Neutrophil (primary cell): Measurements from ENCODE around the gene MGST1.

Source experiments
- H3K27ac ChIP-seq: fragments of 200-600 bp; sonication (generic); 2 replicates; pipeline ENCODE4 v1.5.1; 2016; ENCODE audit warnings: mild to moderate bottlenecking, moderate library complexity
- H3K27me3 ChIP-seq: fragments of 200-600 bp; sonication (generic); 2 replicates; pipeline ENCODE4 v1.6.0; 2016; ENCODE audit warnings: mild to moderate bottlenecking
- H3K36me3 ChIP-seq: fragments of 200-600 bp; sonication (generic); 2 replicates; pipeline ENCODE4 v1.5.1; 2017
- H3K4me1 ChIP-seq, 2 experiments: fragments of 200-600 bp in 1 of 2; sonication (generic) in 1 of 2; 1 replicate in 1 of 2; 2 replicates in 1 of 2; pipeline versions ENCODE4 v1.5.1 to v1.6.1; 2013 to 2016; ENCODE audit warnings: low read depth in 1 of 2, low read length in 1 of 2, mild to moderate bottlenecking in 1 of 2, moderate library complexity in 1 of 2; ENCODE audit not compliant: control insufficient read depth in 1 of 2, insufficient read depth in 1 of 2
- H3K4me3 ChIP-seq, 2 experiments: fragments of 200-600 bp in 1 of 2; sonication (generic) in 1 of 2; 1 replicate in 1 of 2; 2 replicates in 1 of 2; pipeline ENCODE4 v1.5.1; 2013 to 2016; ENCODE audit warnings: low read depth in 1 of 2, low read length in 1 of 2, mild to moderate bottlenecking in 1 of 2, moderate library complexity in 1 of 2
- H3K9me3 ChIP-seq: fragments of 200-600 bp; sonication (generic); 2 replicates; pipeline ENCODE4 v1.5.1; 2016
- TF ChIP-seq, protein P1 (sequence below): fragments of 200-600 bp; sonication (generic); IDR thresholded peaks from 2 replicates; pipeline ENCODE4 v1.5.1; 2016; ENCODE audit warnings: antibody characterized with exemption

MGST1 gene

DNA sequence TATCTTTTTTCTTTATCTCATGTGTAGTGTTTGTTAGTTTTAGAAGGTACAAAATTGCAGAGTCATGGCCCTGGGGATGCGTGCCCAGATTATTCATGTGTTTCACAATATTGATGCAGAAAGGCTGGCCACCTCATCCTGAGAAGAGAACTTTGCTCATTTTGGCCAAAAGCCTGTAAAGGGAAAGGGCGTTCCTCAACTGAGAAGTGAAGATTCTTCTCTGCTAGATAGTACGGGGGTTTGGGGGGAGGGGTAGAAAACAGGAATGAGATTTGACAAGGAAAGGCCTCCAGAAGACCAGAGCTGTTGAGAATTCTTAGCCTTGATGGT is 1.7 kb downstream of the MGST1 start:
- Histone ChIP-seq H3K9me3 (no peaks in the 10 kb centered on the region), H3K4me3 (no peak overlapping the region), H3K4me1 (peaks cover 51 to 65% of the 10 kb centered on the region in 2 experiments), H3K36me3 (no peaks in the 10 kb centered on the region), H3K27ac (peak overlapping the region; percentile 43), H3K27me3 (no peaks in the 10 kb centered on the region)
- TF ChIP-seq, protein P1, sequence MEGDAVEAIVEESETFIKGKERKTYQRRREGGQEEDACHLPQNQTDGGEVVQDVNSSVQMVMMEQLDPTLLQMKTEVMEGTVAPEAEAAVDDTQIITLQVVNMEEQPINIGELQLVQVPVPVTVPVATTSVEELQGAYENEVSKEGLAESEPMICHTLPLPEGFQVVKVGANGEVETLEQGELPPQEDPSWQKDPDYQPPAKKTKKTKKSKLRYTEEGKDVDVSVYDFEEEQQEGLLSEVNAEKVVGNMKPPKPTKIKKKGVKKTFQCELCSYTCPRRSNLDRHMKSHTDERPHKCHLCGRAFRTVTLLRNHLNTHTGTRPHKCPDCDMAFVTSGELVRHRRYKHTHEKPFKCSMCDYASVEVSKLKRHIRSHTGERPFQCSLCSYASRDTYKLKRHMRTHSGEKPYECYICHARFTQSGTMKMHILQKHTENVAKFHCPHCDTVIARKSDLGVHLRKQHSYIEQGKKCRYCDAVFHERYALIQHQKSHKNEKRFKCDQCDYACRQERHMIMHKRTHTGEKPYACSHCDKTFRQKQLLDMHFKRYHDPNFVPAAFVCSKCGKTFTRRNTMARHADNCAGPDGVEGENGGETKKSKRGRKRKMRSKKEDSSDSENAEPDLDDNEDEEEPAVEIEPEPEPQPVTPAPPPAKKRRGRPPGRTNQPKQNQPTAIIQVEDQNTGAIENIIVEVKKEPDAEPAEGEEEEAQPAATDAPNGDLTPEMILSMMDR = no peak

DNA sequence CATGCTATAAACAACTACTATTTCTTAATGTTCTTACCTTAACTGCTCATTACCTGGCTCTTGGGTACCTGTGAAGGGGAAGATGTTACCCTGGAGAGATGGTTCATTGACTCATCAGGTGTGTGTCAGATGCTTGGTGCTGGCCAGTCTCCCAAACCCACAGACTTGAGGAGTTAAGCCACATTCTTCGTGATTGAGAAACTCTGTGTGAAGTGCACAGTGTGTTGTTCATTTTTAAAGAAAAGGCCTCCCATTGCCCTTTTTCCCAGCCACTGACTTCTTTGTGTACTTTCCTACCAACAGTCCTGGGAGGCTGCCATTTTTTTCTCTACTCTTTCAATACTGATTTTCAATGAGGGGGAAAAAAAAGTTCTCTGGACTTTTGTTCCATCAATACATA is 3.2 kb downstream of the MGST1 start:
- H3K36me3 ChIP-seq = no peaks in the 10 kb centered on the region
- H3K4me3 ChIP-seq = no peak overlapping the region
- H3K27me3 ChIP-seq = no peaks in the 10 kb centered on the region
- TF ChIP-seq, protein P1 = no peak
- peaks cover 51 to 66% of the 10 kb centered on the region in 2 experiments for H3K4me1 ChIP-seq
- no peaks in the 10 kb centered on the region for H3K9me3 ChIP-seq
- H3K27ac ChIP-seq = peak overlapping the region; percentile 42

DNA sequence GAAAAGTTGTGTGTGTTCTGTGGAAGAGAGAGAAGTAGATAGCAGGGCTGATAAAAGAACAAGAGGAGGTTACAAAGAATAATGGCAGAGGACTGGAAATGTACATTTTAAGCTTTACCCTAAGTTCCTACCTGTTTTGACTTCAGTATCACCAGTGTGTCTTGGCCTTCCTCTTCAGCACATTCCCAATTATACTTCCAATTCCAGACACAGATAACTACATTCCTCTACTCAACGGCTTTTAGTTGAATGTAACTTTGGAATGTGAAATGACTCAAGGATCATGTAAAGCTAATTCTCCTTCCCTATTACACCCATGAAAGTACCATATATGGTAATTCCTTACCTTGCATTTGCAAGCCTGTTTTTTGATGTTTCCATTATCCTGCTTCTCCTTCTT is 5.0 kb downstream of the MGST1 start:
- Histone ChIP-seq H3K36me3 (no peaks in the 10 kb centered on the region), H3K4me3 (no peak overlapping the region), H3K9me3 (no peaks in the 10 kb centered on the region), H3K4me1 (peaks cover 42 to 58% of the 10 kb centered on the region in 2 experiments), H3K27ac (no peak overlapping the region), H3K27me3 (no peaks in the 10 kb centered on the region)
- TF ChIP-seq, protein P1 = no peak

DNA sequence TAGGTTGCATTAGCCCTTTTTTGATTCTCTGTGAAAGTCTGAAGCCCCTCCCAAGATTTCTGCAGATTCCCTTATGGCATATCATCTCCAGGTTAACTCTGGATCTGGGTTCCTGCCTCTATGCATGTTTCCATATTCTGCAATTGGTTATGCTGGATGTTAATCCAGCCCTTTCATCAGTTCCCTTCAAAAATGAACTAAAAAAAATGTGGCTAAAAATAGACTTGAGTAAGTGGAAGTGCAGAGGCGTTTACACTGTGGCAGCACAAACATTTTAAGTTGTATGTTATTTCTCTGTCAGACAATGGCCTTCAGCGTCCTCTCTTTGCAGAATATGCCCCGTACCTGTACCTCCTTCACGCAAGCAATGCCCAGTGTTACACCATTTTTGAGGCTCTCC is 11.4 kb downstream of the MGST1 start:
- Histone ChIP-seq H3K9me3 (no peaks in the 10 kb centered on the region), H3K27me3 (no peaks in the 10 kb centered on the region), H3K4me3 (no peak overlapping the region), H3K4me1 (peaks cover 1 to 4% of the 10 kb centered on the region in 2 experiments), H3K27ac (no peak overlapping the region), H3K36me3 (peaks cover 11% of the 10 kb centered on the region)
- TF ChIP-seq, protein P1 = no peak

DNA sequence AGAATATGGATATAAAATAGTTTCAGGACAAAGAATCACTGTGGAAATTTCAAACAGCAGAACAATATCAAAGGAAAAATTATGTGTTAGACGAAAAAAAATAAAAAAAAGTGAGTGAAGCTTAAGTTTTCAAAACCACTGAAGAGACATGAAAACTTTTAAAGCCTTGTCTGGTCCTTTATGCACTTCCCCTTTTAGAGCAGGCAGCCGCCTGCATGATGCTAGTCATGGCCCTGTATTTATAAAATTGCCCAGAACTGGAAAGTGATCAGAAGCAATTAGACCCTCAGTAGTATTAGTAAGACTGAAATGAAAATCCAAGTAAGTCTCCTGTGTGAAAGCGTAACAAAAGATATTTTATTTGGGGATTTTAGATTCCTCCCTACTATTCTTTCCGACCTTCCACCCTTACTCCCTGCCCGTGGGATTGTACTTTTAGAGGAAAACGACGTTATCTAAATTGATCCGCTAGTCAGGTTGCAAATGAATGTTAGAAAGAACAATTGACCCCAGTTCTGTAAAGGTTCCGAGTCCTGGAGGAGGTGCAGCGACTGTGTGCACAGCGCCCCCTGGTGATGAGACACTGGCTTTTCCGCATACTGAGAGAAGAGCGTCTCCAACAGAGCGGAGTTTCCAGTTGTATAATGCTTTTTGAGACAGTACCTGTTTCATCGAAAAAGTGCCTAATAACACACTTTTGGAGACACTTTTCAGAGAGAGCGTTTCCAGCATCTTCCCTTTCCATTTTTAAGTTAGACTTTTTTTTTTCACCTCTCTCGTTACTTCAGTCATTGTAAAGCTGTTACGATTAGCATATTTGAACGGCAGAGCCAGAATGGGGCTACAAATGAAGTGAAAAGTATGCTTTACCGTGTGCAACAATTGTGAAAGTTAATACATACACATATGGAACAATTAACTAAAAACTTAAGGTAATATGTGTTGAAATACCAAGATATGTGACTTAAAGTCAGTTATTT is 12.4 kb downstream of the MGST1 start:
- H3K9me3 ChIP-seq = no peaks in the 10 kb centered on the region
- H3K36me3 ChIP-seq = peaks cover 13% of the 10 kb centered on the region
- H3K4me3 ChIP-seq = no peak overlapping the region
- H3K27ac ChIP-seq = no peak overlapping the region
- H3K4me1 ChIP-seq = no peaks in the 10 kb centered on the region
- no peaks in the 10 kb centered on the region for H3K27me3 ChIP-seq
- TF ChIP-seq, protein P1 = peak; percentile 43
